ENCODE measurements around the gene PRKCE. TPM values are rescaled to one million over a fixed set of nuclear protein-coding genes. Genes with fewer than 3 reads are reported as not detected.

The PRKCE gene
- total and polyA plus RNA-seq, 2 of the 8 experiments (the other 6 are each of a cell fraction or from before 2014, with no cell fraction given) = 0.54 to 2.1 TPM

DNA sequence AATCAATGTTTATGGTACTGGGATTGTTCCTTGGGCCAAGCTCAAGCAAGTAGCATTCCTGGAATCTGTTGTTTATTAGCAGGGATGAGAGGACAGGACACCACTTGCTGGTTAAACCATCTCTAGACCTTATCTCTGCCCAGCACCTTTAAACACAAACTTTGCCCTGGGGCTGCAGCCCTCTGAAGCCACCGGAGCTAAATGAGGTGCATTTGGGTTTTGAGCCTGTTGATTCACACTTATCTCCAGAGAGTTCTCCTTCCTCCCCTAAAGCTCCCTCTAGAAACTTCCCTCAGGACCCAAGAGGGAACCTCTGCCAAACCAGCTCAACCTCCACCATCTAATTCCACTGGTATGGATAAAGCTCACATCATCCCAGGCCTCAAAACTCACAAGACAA, 551.0 kb downstream of the PRKCE start (continued):
- TF ChIP-seq CHD2 (IDR thresholded peaks at IDR 0.05; ENCODE audit: low read length) (no peak), NRF1 (IDR thresholded peaks at IDR 0.05; ENCODE audit: low read depth, low read length) (no peak), CREB1 (IDR thresholded peaks at IDR 0.05) (no peak), BRCA1 (IDR thresholded peaks at IDR 0.05; ENCODE audit: low read depth, low read length) (no peak)
- TF ChIP-seq, protein P1, sequence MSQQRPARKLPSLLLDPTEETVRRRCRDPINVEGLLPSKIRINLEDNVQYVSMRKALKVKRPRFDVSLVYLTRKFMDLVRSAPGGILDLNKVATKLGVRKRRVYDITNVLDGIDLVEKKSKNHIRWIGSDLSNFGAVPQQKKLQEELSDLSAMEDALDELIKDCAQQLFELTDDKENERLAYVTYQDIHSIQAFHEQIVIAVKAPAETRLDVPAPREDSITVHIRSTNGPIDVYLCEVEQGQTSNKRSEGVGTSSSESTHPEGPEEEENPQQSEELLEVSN (IDR thresholded peaks at IDR 0.05) = no peak
